ENCODE results near the gene OTUD5. TPM values are rescaled to one million over a fixed set of nuclear protein-coding genes. Genes with fewer than 3 reads are reported as not detected.
A peak's percentile ranks its signal among the peaks of the same experiment; 100 is the strongest.

The OTUD5 gene
- total and polyA plus RNA-seq, 2 of the 13 experiments (the other 11 are each of a cell fraction or from before 2014, with no cell fraction given): 18.4 to 42.2 TPM

DNA sequence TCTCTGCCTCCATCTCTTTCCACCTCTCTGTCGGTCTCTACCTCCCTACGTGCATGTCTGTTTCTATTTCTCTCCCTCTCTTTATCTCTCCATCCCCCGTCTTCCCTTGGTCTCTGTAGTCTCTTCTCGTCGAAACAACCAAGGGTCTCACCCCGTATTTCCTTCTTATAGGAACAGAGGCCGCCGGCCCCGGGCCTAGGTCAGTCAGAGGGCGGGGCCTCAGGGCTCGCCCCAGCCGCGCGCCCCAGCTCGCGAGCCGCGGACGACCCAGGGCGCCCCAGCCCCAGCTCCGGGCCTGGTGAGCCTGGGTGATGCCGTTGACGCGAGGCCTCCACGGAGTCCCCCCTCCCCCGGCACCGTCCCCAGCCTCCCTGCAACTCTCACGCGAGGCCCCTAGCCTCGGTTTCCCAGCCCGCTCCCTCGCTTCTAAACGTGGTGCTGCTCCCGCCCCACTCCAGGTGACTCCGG is 66.4 kb downstream of the OTUD5 start:
- Histone ChIP-seq H3K4me3 (replicated peaks in 1 of 3; ENCODE audit: insufficient read depth in 1 of 3, low read depth in 2 of 3, low read length in 3 of 3) (peak overlapping the region; percentile 45 to 69 (median 64); a peak in 5 of 6 replicates), H3K9ac (ENCODE audit: insufficient read depth, low read depth, low read length) (peak overlapping the region; percentile 43; the same call in 1 of the 2 replicates), H3K27ac (ENCODE audit: extremely low read length, insufficient read depth, low read length) (peak overlapping the region; percentile 56), H3K27me3 (ENCODE audit: control insufficient read depth in 1 of 2, insufficient read depth in 2 of 2, low read length in 2 of 2) (no peaks in the 10 kb centered on the region), H3K36me3 (replicated peaks in 1 of 2; ENCODE audit: control insufficient read depth in 1 of 2, insufficient read depth in 2 of 2, low read length in 2 of 2) (peaks cover 0 to 6% of the 10 kb centered on the region in 2 experiments; a peak in 1 of 5 replicates), H2AFZ (ENCODE audit: low read length) (peak overlapping the region; percentile 42), H3K4me2 (ENCODE audit: low read depth, low read length) (peak overlapping the region; percentile 76), H3K4me1 (ENCODE audit: insufficient read depth, low read length) (peaks cover 21% of the 10 kb centered on the region; the same call in 1 of the 2 replicates), H3K79me2 (ENCODE audit: insufficient read depth, low read length) (peaks cover 6% of the 10 kb centered on the region), H4K20me1 (ENCODE audit: insufficient read depth, low read length) (no peaks in the 10 kb centered on the region), H3K9me3 (ENCODE audit: low read length) (no peaks in the 10 kb centered on the region)
- DNase-seq (ENCODE audit: low spot score): no peak
- TF ChIP-seq, protein P1, sequence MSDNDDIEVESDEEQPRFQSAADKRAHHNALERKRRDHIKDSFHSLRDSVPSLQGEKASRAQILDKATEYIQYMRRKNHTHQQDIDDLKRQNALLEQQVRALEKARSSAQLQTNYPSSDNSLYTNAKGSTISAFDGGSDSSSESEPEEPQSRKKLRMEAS (IDR thresholded peaks at IDR 0.05): 0 out of 2 replicates have a peak, but pooled peaks have one; percentile 5
- TF ChIP-seq MIER3 (CRISPR knock-in tag; IDR thresholded peaks at IDR 0.05; ENCODE audit: borderline replicate concordance) (no peak), KMT2B (CRISPR knock-in tag; IDR thresholded peaks at IDR 0.05) (no peak), ZFP91 (CRISPR knock-in tag; IDR thresholded peaks at IDR 0.05; ENCODE audit: borderline replicate concordance) (0 out of 2 replicates have a peak, but pooled peaks have one; percentile 9), KAT2B (IDR thresholded peaks at IDR 0.05; ENCODE audit: borderline replicate concordance, low read depth, low read length) (no peak)
- POLR2A ChIA-PET: interaction anchor here (0.5 to 2.1 kb wide), 9 partner anchors 13 to 315 kb away, joined by 3 to 11 read pairs (median 5); partner anchors contain the start of genes HDAC6 and SLC35A2
- no peak for FAIRE-seq
- in situ Hi-C loops (cut with HindIII; ENCODE audit: extremely low pct_ligation_motif_present, low pct_unique_long_range_greater_than_20kb): no loop called here
- intact Hi-C loops (cut with micrococcal nuclease; ENCODE audit: unreplicated experiment): no loop called here
- CTCF ChIA-PET (ENCODE audit: low intra/inter-chr PET ratio, low total read pairs): no interaction called here
- BruUV-seq (replicated peaks): no TSS peak
- under 1% methylated on average over 9 of the region's 35 CpGs for WGBS (ENCODE audit: low lambda C conversion rate)
- ATAC-seq: peak; percentile 82
